Mesenchymal stem cell (in vitro differentiated cells and primary cell): ENCODE results near the gene GALNT7.

Experiments used
- DNase-seq: peaks from one replicate; pipeline ENCODE4 v3.0.0-alpha.2; 2013
- H2AFZ ChIP-seq: one replicate; pipeline ENCODE4 v1.6.1; 2013; ENCODE audit warnings: low read depth, mild to moderate bottlenecking, control low read depth, inconsistent platforms, low read length, moderate library complexity
- H2AK5ac ChIP-seq: 2 replicates; pipeline ENCODE4 v1.6.1; 2013; ENCODE audit warnings: low read length, moderate library complexity, mild to moderate bottlenecking, inconsistent platforms; ENCODE audit not compliant: severe bottlenecking
- H2BK120ac ChIP-seq: one replicate; pipeline ENCODE4 v1.6.1; 2013; ENCODE audit warnings: low read depth, mild to moderate bottlenecking, inconsistent platforms, low read length, moderate library complexity
- H2BK12ac ChIP-seq, 2 experiments: one replicate each; pipeline ENCODE4 v1.6.1; 2013; ENCODE audit warnings: inconsistent platforms in 2 of 2, low read length in 2 of 2, mild to moderate bottlenecking in 2 of 2, moderate library complexity in 2 of 2, control low read depth in 1 of 2
- H2BK15ac ChIP-seq: one replicate; pipeline ENCODE4 v1.6.1; 2013; ENCODE audit warnings: mild to moderate bottlenecking, low read depth, inconsistent platforms; ENCODE audit not compliant: poor library complexity, severe bottlenecking
- H2BK5ac ChIP-seq: 2 replicates; pipeline ENCODE4 v1.6.1; 2013; ENCODE audit warnings: low read depth, mild to moderate bottlenecking, low read length, control low read depth, inconsistent platforms; ENCODE audit not compliant: poor library complexity, severe bottlenecking
- H3K14ac ChIP-seq, 2 experiments: one replicate each; pipeline ENCODE4 v1.6.1; 2013; ENCODE audit warnings: inconsistent platforms in 2 of 2, low read length in 2 of 2, control low read depth in 1 of 2, mild to moderate bottlenecking in 1 of 2, moderate library complexity in 1 of 2
- H3K18ac ChIP-seq, 2 experiments: one replicate each; pipeline ENCODE4 v1.6.1; 2013; ENCODE audit warnings: inconsistent platforms in 2 of 2, low read length in 2 of 2, control low read depth in 1 of 2, low read depth in 1 of 2, mild to moderate bottlenecking in 1 of 2
- H3K23ac ChIP-seq, 2 experiments: one replicate each; pipeline ENCODE4 v1.6.1; 2013; ENCODE audit warnings: inconsistent platforms in 2 of 2, low read length in 2 of 2, mild to moderate bottlenecking in 2 of 2, moderate library complexity in 2 of 2, control low read depth in 1 of 2
- H3K27ac ChIP-seq: 2 replicates; pipeline ENCODE4 v1.5.1; 2013; ENCODE audit warnings: mild to moderate bottlenecking, moderate library complexity, low read length, control low read depth, inconsistent platforms; ENCODE audit not compliant: poor library complexity, severe bottlenecking
- H3K27me3 ChIP-seq, 2 experiments: 2 replicates each; pipeline versions ENCODE4 v1.6.1 to v1.7.0; 2013; ENCODE audit warnings: low read length in 2 of 2, mild to moderate bottlenecking in 2 of 2, moderate library complexity in 2 of 2, control low read depth in 1 of 2, inconsistent platforms in 1 of 2; ENCODE audit not compliant: control insufficient read depth in 1 of 2, insufficient read depth in 1 of 2
- H3K36me3 ChIP-seq, 2 experiments: 2 replicates each; pipeline versions ENCODE4 v1.6.1 to v1.7.0; 2013; ENCODE audit warnings: low read length in 2 of 2, control low read depth in 1 of 2, inconsistent platforms in 1 of 2, low read depth in 1 of 2, mild to moderate bottlenecking in 1 of 2; ENCODE audit not compliant: insufficient read depth in 2 of 2, control insufficient read depth in 1 of 2
- H3K4ac ChIP-seq, 2 experiments: one replicate each; pipeline ENCODE4 v1.6.1; 2013; ENCODE audit warnings: inconsistent platforms in 2 of 2, low read length in 2 of 2, mild to moderate bottlenecking in 2 of 2, moderate library complexity in 2 of 2, control low read depth in 1 of 2, low read depth in 1 of 2
- H3K4me1 ChIP-seq: 2 replicates; pipeline ENCODE4 v1.6.1; 2013; ENCODE audit warnings: low read depth, low read length, control low read depth; ENCODE audit not compliant: control insufficient read depth, insufficient read depth
- H3K4me2 ChIP-seq: 2 replicates; pipeline ENCODE4 v1.6.1; 2013; ENCODE audit warnings: low read length, mild to moderate bottlenecking, inconsistent platforms; ENCODE audit not compliant: poor library complexity, severe bottlenecking
- H3K4me3 ChIP-seq, 2 experiments: 2 replicates each; pipeline versions ENCODE4 v1.5.1 to v1.7.0; 2013; ENCODE audit warnings: low read length in 2 of 2, mild to moderate bottlenecking in 2 of 2, control low read depth in 1 of 2, low read depth in 1 of 2; ENCODE audit not compliant: insufficient read depth in 1 of 2
- H3K79me1 ChIP-seq: replicated peaks from 2 replicates; pipeline ENCODE4 v1.6.1; 2013; ENCODE audit warnings: mild to moderate bottlenecking, control low read depth, low read length, inconsistent platforms; ENCODE audit not compliant: poor library complexity, severe bottlenecking
- H3K9ac ChIP-seq: 2 replicates; pipeline ENCODE4 v1.7.0; 2013; ENCODE audit warnings: mild to moderate bottlenecking, low read length, moderate library complexity
- H3K9me3 ChIP-seq: 2 replicates; pipeline ENCODE4 v1.7.0; 2013; ENCODE audit warnings: mild to moderate bottlenecking, low read length; ENCODE audit not compliant: control insufficient read depth
- H4K8ac ChIP-seq: one replicate; pipeline ENCODE4 v1.6.1; 2013; ENCODE audit warnings: inconsistent platforms, mild to moderate bottlenecking, low read length, moderate library complexity
- H4K91ac ChIP-seq: one replicate; pipeline ENCODE4 v1.6.1; 2013; ENCODE audit warnings: mild to moderate bottlenecking, low read length, inconsistent platforms
- WGBS: methylation state at CpG from one replicate; pipeline ENCODE4 v1.1.7; 2013; ENCODE audit warnings: mixed read lengths; 5-methylcytosine and 5-hydroxymethylcytosine counted together

The GALNT7 gene

DNA sequence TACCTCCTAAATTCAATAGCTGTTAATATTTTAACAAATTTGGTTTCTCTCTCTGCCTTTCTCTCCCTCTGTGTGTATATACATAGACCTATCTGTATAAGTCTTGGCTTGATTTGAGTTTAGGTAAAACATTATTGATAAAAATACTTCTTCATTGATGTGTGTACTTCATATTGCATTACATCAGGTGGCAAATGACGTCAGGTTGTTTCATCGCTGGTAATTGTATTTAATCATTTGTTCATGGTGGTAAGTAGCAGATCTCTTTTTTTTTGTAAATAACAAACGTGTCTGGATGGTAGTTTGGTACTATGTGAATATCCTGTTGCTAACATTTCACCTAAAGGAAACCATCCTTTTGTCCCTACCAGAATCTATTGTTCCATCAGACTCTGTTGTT, 55.1 kb downstream of the GALNT7 start:
- Histone ChIP-seq H2BK120ac (no peak overlapping the region), H3K9ac (no peak overlapping the region), H3K18ac (no peak overlapping the region), H3K4me1 (no peaks in the 10 kb centered on the region), H3K79me1 (peaks cover 3% of the 10 kb centered on the region), H3K14ac (no peak overlapping the region), H3K4me2 (no peak overlapping the region), H3K4me3 (no peak overlapping the region), H2BK12ac (no peak overlapping the region), H2BK15ac (no peak overlapping the region), H3K27ac (no peak overlapping the region), H3K9me3 (no peaks in the 10 kb centered on the region), H3K4ac (no peak overlapping the region), H2AK5ac (no peak overlapping the region), H3K23ac (no peak overlapping the region), H4K91ac (no peak overlapping the region), H3K27me3 (no peaks in the 10 kb centered on the region), H4K8ac (no peak overlapping the region), H2AFZ (no peak overlapping the region), H2BK5ac (no peak overlapping the region), H3K36me3 (peaks cover 0 to 2% of the 10 kb centered on the region in 2 experiments)
- no peak for DNase-seq
- WGBS = 100% methylated on average over 2 of the region's 3 CpGs

- Histone ChIP-seq H3K79me1 (peaks cover 3% of the 10 kb centered on the region), H3K9ac (no peak overlapping the region), H2BK120ac (no peak overlapping the region), H4K91ac (no peak overlapping the region), H2AK5ac (no peak overlapping the region), H3K36me3 (peaks cover 0 to 2% of the 10 kb centered on the region in 2 experiments), H2BK12ac (no peak overlapping the region), H3K4me1 (no peaks in the 10 kb centered on the region), H3K9me3 (no peaks in the 10 kb centered on the region), H4K8ac (no peak overlapping the region), H3K18ac (no peak overlapping the region), H3K4me3 (no peak overlapping the region), H3K4me2 (no peak overlapping the region), H2AFZ (no peak overlapping the region), H2BK5ac (no peak overlapping the region), H3K27ac (no peak overlapping the region), H3K14ac (no peak overlapping the region), H3K4ac (no peak overlapping the region), H3K23ac (no peak overlapping the region), H2BK15ac (no peak overlapping the region), H3K27me3 (no peaks in the 10 kb centered on the region)
- WGBS = 80% methylated on average over 2 of the region's 4 CpGs
- DNase-seq = no peak
These were observed 57.8 kb downstream of the GALNT7 start for GRCh38 chr4:173226401-173226888.

DNA sequence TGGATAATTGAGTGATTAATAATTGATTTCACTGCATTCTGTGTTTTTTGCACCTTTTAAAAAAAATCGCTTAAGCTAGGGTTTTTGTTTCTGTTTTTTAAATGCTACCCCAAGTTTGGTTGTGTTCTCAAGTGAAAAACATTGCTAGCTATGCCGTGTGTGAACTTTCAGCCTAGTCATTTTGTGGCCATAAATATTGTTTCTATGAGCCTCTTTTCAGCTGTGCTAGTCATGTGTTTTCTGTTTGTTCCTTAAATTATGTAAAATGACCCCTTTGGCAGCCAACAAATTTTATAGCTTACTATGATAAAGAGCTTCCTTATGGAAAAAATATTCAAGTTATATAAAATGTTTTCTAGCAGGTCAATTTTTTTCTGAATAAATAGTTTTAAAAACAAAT, 59.1 kb downstream of the GALNT7 start:
- Histone ChIP-seq H3K36me3 (peaks cover 2 to 3% of the 10 kb centered on the region in 2 experiments), H3K27ac (no peak overlapping the region), H3K9me3 (no peaks in the 10 kb centered on the region)

GRCh38 chr4:173230062-173230461, 61.5 kb downstream of the GALNT7 start:
- Histone ChIP-seq H3K9ac (no peak overlapping the region), H3K27me3 (no peaks in the 10 kb centered on the region), H2AK5ac (no peak overlapping the region), H3K18ac (no peak overlapping the region), H2AFZ (no peak overlapping the region), H3K9me3 (no peaks in the 10 kb centered on the region), H3K27ac (no peak overlapping the region), H4K8ac (no peak overlapping the region), H2BK12ac (no peak overlapping the region), H3K14ac (no peak overlapping the region), H3K23ac (no peak overlapping the region), H4K91ac (no peak overlapping the region), H2BK120ac (no peak overlapping the region), H2BK15ac (no peak overlapping the region), H3K79me1 (peaks cover 8% of the 10 kb centered on the region), H3K4me3 (no peak overlapping the region), H3K4me2 (no peak overlapping the region), H3K4me1 (no peaks in the 10 kb centered on the region), H2BK5ac (no peak overlapping the region), H3K36me3 (peaks cover 3 to 9% of the 10 kb centered on the region in 2 experiments), H3K4ac (no peak overlapping the region)
- no peak for DNase-seq

More for the DNA sequence above, 59.1 kb downstream of the GALNT7 start:
- no peak for DNase-seq
- Histone ChIP-seq H2AK5ac (no peak overlapping the region), H4K8ac (no peak overlapping the region), H3K27me3 (no peaks in the 10 kb centered on the region), H3K18ac (no peak overlapping the region), H4K91ac (no peak overlapping the region), H3K4me3 (no peak overlapping the region), H2BK5ac (no peak overlapping the region), H2AFZ (no peak overlapping the region), H2BK120ac (no peak overlapping the region), H3K14ac (no peak overlapping the region), H3K4me2 (no peak overlapping the region), H3K4ac (no peak overlapping the region), H3K9ac (no peak overlapping the region), H2BK12ac (no peak overlapping the region), H3K23ac (no peak overlapping the region), H3K79me1 (peaks cover 3% of the 10 kb centered on the region), H3K4me1 (no peaks in the 10 kb centered on the region), H2BK15ac (no peak overlapping the region)
- 77% methylated on average over 2 of the region's 2 CpGs for WGBS
